ENCODE results near the gene CDH22. TPM values are rescaled to one million over a fixed set of nuclear protein-coding genes. Genes with fewer than 3 reads are reported as not detected.

CDH22 gene
- total RNA-seq, 1 donor from 2014 or later: 2.0 TPM

DNA sequence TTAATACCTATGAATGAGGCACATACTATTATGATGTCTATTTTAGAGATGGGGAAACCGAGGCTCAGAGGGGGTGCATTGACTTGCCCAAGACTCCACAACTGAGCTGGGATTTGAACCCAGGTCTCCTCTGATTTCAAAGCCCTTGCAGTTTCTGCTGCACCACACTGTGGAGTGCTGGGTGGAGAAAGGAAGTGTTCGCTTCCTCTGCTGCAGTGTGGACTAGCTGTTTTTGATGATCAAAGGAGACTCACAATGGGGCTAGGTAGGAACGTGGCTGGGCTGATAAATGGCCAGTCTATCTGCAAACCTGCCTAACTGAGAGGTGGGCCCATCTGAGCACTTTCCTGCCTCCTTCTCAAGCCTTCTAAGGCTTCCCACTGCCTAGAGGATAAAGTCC lies 102.9 kb downstream of the CDH22 start:
- DNase-seq (ENCODE audit: low spot score in 2 of 2) (no peak), FAIRE-seq (no peak)

DNA sequence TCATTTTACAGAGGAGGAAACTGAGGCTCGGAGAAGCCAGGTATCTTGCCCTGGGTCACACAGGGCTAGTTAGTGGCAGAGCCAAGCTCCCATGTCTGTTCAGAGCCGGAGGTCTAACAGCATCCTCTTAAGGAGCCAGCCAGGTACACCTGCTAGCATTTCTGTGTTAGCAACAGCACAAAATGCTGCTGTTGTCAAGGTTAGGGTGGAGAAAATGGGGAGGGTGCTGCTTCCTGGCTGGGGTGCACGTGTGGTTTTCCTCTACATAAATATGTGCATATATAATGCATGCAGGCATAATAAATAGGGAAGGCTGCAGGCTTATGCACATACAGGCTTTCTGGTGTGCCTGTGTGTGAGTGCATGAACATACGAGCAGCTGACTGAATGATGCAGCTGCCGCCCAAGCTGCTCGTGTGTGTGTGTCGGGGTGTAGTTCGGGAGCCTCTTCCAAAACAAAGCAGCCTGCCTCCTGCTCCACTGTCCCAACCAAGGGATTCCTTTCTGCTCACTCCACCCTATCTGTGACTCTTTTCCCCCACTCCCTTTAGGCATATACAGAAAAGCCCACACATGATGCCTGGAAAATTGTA lies 103.6 kb downstream of the CDH22 start:
- DNase-seq (ENCODE audit: low spot score in 2 of 2) (no peak), FAIRE-seq (no peak)

DNA sequence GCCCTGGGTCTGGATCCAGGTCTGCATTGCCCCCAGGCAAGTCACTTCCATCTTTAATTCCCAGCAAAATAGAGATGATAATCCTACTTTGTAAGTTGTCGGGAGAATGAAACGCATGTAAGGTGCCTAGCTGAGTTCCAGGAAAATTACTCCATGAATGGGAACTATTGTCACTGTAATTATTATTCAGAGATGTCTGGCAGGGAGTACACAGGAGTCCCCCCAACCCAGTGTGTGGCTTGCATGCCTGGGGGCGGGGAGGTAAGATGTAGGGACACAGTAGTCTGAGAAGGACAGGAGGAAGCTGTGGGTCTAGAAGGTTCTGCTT lies 104.8 kb downstream of the CDH22 start:
- no peak for FAIRE-seq
- no peak for DNase-seq (ENCODE audit: low spot score in 2 of 2)

DNA sequence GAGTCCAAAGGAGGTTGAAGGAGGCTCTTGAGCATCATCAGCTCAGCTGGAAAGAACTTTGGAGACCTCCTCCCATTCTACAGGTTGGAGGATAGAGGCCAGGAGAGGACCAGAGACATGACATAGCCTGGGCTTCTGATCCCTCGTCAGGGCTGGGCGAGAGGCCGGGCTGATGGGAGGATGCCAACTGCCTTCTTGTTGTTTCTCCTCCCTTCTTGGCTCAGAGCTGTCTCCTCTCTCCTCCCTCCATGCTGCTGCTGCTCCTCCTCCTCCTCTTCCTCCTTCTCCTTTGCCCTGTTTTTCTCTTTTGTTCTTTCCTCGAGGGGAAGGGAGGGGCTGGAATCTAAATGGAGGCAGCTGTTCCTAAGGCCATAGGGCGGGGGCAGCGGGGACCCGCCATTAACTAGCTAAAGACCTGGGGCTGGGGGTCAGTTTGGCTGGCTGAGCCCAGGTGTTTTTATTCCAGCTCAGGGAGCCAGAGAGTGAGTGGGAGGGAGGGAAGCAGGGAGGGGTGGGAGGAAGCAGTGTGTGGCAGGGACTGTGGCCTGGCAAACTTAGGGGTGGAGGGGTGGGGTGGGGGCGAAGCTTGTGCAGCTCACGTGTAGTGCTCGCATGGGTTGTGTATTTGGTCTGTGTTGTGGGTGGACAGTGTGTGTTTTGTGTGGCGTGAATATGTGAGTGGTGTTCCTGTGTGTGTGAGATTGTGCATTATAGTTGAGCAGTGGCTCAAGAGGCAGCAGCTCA lies 105.4 kb downstream of the CDH22 start:
- DNase-seq (ENCODE audit: low spot score in 2 of 2) (no peak), FAIRE-seq (no peak)

DNA sequence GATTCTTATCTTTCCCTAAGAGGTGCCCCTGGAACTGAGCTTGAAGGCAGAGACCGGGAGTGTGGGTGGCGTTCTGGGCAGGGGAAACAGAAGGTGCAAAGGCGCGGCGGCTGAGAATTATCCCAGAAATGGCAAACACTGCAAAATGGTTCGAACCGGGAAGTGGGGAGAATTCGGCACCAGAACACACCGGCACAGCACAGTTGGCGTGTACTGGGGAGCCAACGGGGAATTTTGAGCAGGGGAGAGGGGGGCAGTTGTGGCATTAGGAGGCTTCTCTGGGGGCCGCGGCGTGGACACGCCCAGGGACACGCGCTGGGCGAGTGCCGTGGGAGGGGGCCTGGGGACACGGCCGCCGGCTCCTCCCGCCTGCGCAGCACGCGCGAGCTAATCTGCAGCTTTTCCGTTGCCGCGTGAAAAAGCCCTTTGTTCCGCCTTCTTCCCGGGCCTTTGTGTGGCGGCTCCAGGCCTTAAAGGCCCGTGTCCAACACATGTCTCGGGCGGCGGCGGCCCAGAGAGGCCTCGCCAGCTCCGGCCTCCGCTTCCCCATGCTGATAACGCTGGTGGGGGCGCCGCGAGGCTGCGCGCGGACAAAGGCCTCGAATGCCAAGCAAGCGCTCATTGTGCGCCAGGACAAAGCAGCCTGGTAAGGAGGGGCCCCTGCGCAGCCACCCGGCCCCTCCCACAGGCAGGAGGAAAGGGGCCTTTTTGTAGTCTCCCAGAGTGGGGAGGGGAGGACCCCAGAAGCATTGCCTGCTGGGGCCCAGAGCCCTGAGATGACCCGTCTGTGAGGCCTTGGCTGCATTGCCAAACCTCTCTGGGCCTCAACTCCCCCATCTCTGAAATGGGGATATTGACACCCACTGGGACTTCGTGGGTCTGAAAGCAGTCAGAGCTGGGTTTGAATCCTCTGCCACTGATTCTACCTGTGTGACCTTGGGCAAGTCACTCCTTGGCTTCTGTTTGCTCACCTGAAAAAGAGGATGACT lies 107.4 kb downstream of the CDH22 start:
- FAIRE-seq (no peak), DNase-seq (ENCODE audit: low spot score in 2 of 2) (peak; percentile 69 to 74)

DNA sequence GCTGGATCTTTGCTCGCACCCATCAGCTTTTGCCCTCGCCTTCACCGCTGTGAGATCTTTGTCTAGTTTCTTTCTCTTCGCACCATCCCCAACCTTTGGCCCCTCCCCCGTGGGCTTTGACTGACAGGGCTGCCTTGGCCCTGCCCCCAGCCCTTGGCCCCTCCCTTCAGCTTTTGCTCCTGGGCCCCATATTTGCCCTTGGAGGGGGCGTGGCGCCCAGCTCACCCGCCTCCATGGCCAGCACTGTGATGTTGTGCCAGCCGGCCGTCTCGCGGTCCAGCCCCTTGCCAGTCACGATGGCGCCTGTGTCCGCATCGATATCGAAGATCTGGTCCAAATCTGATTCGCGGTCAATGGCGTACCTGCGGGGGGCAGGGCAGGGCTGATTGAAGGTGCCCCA lies 109.1 kb downstream of the CDH22 start:
- DNase-seq (ENCODE audit: low spot score in 2 of 2) (no peak), FAIRE-seq (no peak)

DNA sequence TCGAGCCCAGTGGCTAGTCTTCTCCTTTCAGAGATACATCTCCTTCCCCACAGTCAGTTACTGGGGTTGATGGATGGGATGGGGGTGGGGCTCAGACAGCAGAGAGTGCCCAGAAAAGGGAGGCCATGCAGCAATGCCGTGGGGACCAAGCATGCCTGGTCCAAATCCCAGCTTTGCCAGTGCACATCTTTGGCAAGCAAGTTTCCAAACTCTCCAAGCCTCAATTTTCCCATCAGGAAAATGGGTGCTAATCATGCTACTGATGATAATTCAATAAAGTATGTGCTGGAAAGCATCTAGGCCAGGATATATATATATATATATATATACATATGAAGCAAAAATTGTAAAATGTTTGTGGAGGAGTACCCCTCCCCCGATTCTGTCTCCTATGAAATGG lies 111.3 kb downstream of the CDH22 start:
- FAIRE-seq: no peak
- DNase-seq (ENCODE audit: low spot score in 2 of 2): no peak

DNA sequence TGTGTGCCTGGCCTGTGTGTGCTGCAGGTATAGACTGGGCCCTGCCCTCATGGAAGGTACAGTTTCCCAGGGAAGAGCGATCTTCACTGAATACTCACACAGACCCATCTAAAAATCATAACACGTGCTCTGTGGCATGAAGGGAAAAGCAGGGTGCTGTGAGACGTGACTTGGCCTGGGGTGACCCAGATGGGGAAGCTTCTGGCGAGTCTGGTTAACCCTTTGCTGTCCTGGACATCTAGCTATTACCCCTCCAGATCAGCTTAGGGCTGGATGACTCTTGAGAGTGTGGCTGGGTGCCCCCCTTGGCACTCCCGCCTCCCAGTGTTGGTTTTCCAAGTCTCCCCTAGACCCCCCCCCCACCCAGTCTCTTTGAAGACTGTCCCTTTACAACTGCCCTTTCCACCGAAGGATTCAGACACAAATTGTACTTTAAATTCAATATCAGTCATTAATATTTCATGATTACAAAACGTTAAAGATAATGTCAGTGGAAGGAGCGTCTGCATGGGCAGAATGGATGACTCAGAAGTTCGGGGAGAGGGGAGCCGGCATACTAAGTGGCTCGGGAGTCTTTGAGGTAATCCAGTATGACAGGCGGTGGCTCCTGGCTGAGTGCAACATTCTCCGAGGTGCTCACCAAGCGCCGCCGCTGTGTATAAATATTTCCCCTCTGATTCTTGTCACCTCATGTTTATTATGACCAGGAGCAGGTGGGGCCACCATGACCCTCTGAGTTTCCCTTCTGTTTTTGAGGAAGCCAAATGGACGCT lies 112.8 kb downstream of the CDH22 start:
- DNase-seq (ENCODE audit: low spot score in 2 of 2): no peak
- no peak for FAIRE-seq

DNA sequence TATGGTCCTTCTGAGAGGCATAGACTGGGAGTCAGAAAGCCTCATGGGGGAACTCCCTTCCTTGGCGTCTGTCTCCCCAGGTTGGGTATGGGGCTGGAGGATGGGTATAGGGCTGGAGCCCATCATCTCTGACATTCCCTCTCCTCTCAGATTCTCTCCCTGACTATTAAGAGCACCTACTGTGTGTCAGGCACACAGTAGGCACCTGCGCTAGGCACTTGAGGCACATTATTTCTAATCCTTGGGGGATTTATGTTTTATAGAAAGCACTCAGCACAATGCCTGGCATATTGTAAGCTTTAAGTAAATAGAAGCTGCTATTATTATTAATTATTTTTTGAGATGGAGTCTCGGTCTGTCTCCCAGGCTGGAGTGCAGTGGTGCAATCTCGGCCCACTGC lies 113.9 kb downstream of the CDH22 start:
- FAIRE-seq (no peak), DNase-seq (ENCODE audit: low spot score in 2 of 2) (no peak)

DNA sequence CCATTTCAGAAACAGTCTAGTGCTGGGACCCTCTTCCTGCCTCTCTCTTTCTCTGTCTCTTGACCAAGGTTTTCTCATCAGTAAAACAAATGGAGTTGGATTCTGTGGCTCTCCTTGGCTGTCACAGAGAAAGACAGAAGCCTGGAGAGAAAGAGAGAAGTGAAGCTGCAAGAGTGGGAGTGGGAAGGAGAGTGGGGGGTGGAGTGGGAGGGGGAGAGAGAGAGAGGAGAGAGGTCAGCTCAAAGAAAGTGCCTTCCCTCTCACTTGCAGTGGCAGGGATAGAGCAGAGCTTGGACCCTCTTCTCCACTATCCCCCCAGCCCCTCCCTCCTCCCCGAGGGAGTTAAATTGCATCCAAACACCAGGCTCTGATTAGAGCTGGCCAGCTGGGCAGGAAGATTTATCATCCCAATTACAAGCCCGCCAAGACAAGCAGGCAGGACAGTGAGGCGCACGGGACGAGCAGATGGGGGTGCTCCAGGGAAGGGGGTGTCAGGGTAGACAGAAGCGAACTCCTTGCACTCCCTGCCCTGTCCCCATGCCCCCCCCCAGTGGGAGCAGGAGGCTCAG lies 115.8 kb downstream of the CDH22 start:
- DNase-seq (ENCODE audit: low spot score in 2 of 2): no peak

DNA sequence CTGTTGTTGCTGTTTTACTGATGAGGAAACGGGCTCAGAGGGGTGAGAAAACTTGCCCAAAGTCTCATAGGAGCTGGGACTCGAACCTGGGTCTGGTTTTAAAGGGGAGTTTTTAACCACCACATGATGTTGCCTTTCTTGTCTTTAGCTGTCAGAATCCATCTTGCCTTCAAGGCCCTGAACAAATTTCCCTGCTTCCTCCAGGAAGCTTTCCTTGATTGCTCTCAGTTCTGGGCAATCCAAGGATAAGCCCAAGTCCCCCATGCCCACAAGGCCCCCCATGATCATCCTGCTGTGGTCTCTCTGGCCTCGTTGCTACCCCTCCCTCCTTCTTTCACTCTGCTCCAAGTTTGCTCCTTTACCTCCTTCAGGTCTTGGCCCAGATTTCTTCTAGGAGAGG lies 116.7 kb downstream of the CDH22 start:
- FAIRE-seq (no peak), DNase-seq (ENCODE audit: low spot score in 2 of 2) (no peak)

More for the DNA sequence above, 115.8 kb downstream of the CDH22 start:
- no peak for FAIRE-seq

DNA sequence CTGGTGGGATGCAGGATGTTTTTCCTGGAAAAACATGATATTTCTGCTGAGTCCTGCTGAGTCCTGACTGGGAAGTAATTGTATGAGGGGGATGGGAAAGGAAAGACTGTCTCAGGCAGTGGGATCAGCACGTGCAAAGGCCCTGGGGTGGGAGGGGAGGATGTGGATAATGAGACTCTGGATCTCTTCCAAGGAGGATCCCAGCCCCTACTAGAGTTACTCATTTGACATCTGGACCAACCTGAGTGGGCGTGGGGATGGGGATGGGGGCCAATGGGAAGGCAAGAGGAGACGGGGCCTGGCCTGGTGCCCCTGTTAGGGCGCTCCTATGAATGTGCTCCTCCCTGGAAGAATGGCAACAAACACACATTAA lies 117.1 kb downstream of the CDH22 start:
- DNase-seq (ENCODE audit: low spot score in 2 of 2): no peak
- FAIRE-seq: no peak

DNA sequence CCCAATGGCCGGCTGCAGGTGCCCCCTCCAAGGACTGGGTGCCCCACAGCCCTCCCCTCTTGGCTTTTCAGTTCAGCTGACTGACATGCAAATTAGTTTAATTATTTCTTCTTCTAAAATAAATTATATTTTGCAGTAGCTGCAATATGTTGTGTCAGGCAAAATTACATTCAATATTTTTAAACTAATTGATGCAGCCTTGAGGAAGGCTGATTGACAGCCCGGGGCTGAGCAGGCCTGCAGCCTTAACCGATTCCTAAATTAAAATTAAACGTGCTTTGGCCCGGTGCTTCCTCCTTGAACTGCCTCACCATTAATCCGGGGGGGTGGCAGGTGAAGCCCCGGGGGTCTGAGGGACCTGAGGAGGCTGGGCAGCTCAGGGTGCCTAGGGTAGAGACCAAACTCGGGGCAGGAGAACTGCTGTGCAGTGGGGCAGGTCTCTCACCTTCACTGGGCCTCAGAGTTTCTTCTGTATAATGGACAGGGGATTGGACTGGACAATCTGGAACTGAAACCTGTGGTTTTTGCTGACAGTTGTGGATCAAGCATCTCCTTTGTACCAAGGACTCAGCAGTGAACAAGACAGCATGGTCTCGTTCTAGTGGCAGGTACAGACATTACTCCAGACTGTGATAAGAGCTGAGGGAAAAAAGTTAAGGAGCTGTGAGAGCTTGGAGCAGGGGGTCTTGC lies 117.7 kb downstream of the CDH22 start:
- no peak for FAIRE-seq
- DNase-seq (ENCODE audit: low spot score in 2 of 2): no peak

DNA sequence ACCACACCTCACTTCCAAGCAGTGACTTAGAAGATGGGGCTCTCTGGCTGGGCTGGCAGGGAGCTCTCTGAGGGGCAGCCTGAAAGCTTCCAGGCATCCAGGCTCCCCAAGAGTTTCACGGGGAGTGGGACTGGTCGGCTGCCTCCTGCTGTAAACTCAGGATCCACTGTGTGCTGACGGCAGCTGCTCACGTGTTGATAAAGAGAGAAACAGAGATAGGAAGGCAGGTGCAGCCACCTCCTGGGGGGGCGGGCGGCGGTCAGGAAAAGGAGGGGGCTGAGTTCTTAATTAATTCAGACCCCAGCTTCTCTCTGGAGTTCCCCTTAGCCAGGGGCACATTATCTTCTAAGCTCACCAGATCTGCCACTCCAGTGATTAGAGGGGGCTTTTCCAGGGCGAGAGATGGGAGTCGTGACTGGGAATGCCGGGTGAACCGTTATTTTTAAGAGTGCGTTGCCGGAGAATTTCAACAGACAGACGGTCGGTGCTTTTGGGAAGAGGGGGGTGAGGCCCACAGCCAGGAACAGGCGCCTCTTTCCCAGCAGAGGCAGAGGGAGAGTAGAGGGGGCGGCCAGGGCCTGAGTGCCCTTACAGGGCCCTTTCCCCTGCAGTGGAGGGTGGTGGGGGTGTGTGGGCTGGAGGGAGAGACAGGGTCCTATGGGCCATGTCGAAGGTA lies 119.3 kb downstream of the CDH22 start:
- FAIRE-seq (no peak), DNase-seq (ENCODE audit: low spot score in 2 of 2) (no peak)

DNA sequence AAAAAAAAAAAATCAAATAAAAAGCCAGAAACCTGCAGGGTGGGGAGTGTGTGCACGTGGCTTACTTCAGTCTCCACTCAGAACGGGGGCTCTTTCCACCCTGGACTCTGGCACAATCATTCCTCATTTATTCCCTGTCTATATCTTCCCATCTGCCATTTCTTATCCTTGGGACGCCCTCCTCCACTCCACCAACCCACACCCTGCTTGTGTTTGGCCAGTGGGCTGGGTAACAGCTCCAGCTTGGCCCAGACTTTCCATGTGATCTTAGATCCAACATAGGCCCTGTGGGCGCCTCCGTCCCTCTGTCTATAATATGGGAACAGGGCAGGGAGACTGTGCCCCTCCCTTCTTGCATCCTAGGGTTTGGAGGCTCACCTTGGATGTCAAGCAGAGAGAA lies 122.1 kb downstream of the CDH22 start:
- FAIRE-seq (no peak), DNase-seq (ENCODE audit: low spot score in 2 of 2) (no peak)

DNA sequence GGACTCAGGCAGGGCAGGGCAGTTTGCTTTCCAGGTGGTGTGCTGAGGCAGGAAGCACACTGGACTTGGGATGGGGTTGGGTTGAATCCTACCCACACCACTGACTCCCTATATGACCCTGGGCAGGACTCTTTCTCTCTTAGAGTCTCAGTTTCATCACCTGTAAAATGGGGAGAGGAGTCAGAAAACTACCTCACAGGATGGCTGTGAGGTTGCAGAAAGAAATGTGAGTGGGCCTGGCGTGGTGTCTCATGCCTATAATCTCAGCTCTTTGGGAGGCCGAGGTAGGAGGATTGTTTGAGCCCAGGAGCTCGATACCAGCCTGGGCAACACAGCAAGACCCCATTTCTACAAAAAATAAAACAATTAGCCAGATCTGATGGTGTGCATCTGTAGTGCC lies 122.9 kb downstream of the CDH22 start:
- no peak for FAIRE-seq
- DNase-seq (ENCODE audit: low spot score in 2 of 2): no peak

DNA sequence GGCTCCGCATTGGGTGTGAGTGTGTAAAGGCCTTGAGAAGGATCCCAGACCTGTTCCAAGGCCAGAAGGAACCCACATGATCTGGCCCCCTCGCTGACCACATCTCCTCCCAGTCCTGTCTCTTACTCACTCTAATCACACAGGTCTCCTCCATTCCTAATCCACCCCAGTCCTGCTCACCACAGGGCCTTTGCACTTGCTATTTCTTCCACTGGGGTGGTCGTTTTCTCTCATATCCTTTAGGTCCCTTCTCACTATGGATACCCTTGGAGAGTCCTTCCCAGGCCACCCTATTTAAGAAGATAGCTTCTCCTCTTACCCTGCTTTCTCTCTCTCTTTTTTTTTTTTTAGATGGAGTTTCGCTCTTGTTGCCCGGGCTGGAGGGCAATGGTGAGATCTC lies 124.5 kb downstream of the CDH22 start:
- DNase-seq (ENCODE audit: low spot score in 2 of 2): no peak
- no peak for FAIRE-seq

DNA sequence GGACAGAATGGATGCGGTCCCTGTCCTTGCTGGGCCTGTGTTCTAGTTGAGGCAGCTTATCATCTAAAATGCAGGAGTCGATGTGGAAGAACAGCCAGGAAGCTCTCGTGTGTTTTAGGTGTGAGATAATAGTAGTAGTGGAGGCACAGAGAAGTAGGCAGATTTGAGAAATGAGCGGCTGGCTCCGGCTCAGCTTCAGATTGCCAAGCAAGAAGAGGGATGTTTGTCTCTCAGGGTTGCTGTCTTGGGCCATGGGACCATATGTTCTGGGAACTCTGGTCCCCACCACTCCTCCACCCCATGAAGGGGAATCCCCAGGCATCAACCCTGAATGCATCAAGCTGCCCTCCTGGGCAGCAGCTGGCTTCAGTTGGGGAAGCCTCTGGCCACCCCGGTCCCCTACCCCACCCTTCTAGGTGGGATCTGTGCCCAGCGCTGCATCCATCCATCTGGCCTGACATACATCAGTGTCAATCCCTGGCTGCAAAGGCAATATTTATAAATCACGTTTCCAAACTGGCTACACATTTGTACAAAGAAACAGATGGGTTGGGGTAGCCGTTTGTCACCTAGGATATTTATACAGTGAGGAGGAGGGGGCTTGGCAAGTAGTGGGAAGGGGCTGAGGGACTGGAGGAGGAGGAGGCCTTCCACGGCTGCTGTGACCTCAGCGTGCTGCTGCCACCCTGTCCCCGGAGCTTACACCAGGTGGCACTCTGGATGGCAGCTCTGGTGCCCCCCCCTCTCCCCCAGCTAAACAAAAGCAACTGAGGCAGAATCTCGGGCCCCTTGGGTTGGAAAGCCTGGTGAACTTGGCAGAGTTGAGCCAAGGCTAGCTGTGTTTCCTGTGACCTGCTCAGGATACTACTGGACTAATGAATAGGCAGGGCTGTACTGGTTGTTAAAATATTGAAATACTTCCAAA lies 125.8 kb downstream of the CDH22 start:
- no peak for DNase-seq (ENCODE audit: low spot score in 2 of 2)
- FAIRE-seq: no peak

Measured in frontal cortex (tissue), 4 donors.